CD4-positive, alpha-beta T cell (primary cell): ENCODE results near the gene SRGAP1. TPM values are rescaled to one million over a fixed set of nuclear protein-coding genes. Genes with fewer than 3 reads are reported as not detected.

Experiments used
- ATAC-seq: fragments of 200-7000 bp; cut with Tn5 transposase; one replicate; pipeline ENCODE4 v1.10.0; 2022; ENCODE audit warnings: mild to moderate bottlenecking; ENCODE audit not compliant: poor library complexity
- CTCF ChIA-PET: fragments of 350-600 bp; sonication (Branson Sonifier 250); formaldehyde crosslinking; loops from one replicate; lab custom pipeline; 2021; ENCODE audit warnings: antibody characterized with exemption, inconsistent platforms; lab: Charles Lee
- POLR2A ChIA-PET: fragments of 350-600 bp; sonication (Branson Sonifier 250); formaldehyde crosslinking; loops from one replicate; lab custom pipeline; 2021; ENCODE audit warnings: antibody characterized with exemption, inconsistent platforms; lab: Charles Lee
- DNase-seq, 14 experiments: peaks; one replicate each; pipeline ENCODE4 v3.0.0-alpha.2; 2013 to 2020; ENCODE audit warnings: mixed read lengths in 2 of 14
- H3K27ac ChIP-seq, 2 donors: one replicate each; pipeline versions ENCODE4 v1.5.1 to v1.7.0; 2013; ENCODE audit warnings: low read length in 2 of 2, low read depth in 1 of 2, mild to moderate bottlenecking in 1 of 2
- H3K27me3 ChIP-seq, 2 experiments: 1 replicate in 1 of 2; 2 replicates in 1 of 2; pipeline versions ENCODE4 v1.6.1 to v1.7.0; 2013; ENCODE audit warnings: low read length in 2 of 2, control low read depth in 1 of 2, mild to moderate bottlenecking in 1 of 2, moderate library complexity in 1 of 2; ENCODE audit not compliant: insufficient read depth in 2 of 2, control insufficient read depth in 1 of 2
- H3K36me3 ChIP-seq: one replicate; pipeline ENCODE4 v1.6.1; 2013; ENCODE audit warnings: low read length, control low read depth; ENCODE audit not compliant: insufficient read depth
- H3K4me1 ChIP-seq: one replicate; pipeline ENCODE4 v1.6.1; 2013; ENCODE audit warnings: low read length, control low read depth; ENCODE audit not compliant: insufficient read depth
- H3K4me3 ChIP-seq: one replicate; pipeline ENCODE4 v1.5.1; 2013; ENCODE audit warnings: mild to moderate bottlenecking, low read length, moderate library complexity
- H3K9me3 ChIP-seq, 2 experiments: 1 replicate in 1 of 2; 2 replicates in 1 of 2; pipeline versions ENCODE4 v1.6.1 to v1.7.0; 2013; ENCODE audit warnings: low read length in 2 of 2, mild to moderate bottlenecking in 2 of 2, control low read depth in 1 of 2, moderate library complexity in 1 of 2; ENCODE audit not compliant: control insufficient read depth in 1 of 2, insufficient read depth in 1 of 2
- H3K27ac Mint-ChIP-seq: one replicate; pipeline ENCODE4 v1.8.0; 2020; ENCODE audit warnings: mixed read lengths
- H3K27me3 Mint-ChIP-seq: one replicate; pipeline ENCODE4 v1.8.0; 2021; ENCODE audit warnings: mixed read lengths
- H3K36me3 Mint-ChIP-seq: one replicate; pipeline ENCODE4 v1.8.0; 2021; ENCODE audit warnings: low read depth, mixed read lengths
- H3K4me1 Mint-ChIP-seq: one replicate; pipeline ENCODE4 v1.8.0; 2021; ENCODE audit warnings: low read depth, mixed read lengths
- H3K4me3 Mint-ChIP-seq: one replicate; pipeline ENCODE4 v1.8.0; 2020; ENCODE audit warnings: mild to moderate bottlenecking, mixed read lengths
- H3K9me3 Mint-ChIP-seq: one replicate; pipeline ENCODE4 v1.8.0; 2020; ENCODE audit warnings: mixed read lengths
- intact Hi-C, 2 experiments: fragments of 100-400 bp; cut with DNase I in 1 of 2; cut with micrococcal nuclease in 1 of 2; formaldehyde crosslinking; loops; one replicate each; pipeline versions ENCODE4 v1.15.1 to v1.9.0; 2023 to 2025; cut with DNase I, micrococcal nuclease
- total RNA-seq, 174 experiments: library from RNA in 2 of 174; stranded (reverse) in 2 of 174; gene quantifications; one replicate each; pipeline ENCODE4 v1.2.3 and lab custom pipeline; 2021 to 2026
- TF ChIP-seq, protein P1 (sequence below): fragments of 200-600 bp; IDR thresholded peaks from one replicate; pipeline ENCODE4 v1.8.0; 2022; ENCODE audit warnings: antibody characterized with exemption, mild to moderate bottlenecking

Gene SRGAP1
- total RNA-seq, 2 experiments from 2014 or later, result 0.03 TPM; not detected in 1

GRCh38 chr12:63905544-63905943, 61.0 kb downstream of the SRGAP1 start:
- no peaks in the 10 kb centered on the region for H3K36me3 Mint-ChIP-seq
- intact Hi-C loops, result no loop called here
- Histone ChIP-seq H3K27ac (no peak overlapping the region), H3K4me3 (no peak overlapping the region), H3K4me1 (no peaks in the 10 kb centered on the region), H3K9me3 (no peaks in the 10 kb centered on the region), H3K36me3 (no peaks in the 10 kb centered on the region), H3K27me3 (no peaks in the 10 kb centered on the region)
- ATAC-seq (no peak), DNase-seq (no peak)
- ChIA-PET POLR2A (no interaction called here), CTCF (no interaction called here)
- no peak overlapping the region for H3K4me3 Mint-ChIP-seq
- H3K27ac Mint-ChIP-seq, result no peak overlapping the region
- peaks cover 9% of the 10 kb centered on the region for H3K27me3 Mint-ChIP-seq
- H3K9me3 Mint-ChIP-seq, result peaks cover 5% of the 10 kb centered on the region
- TF ChIP-seq, protein P1, sequence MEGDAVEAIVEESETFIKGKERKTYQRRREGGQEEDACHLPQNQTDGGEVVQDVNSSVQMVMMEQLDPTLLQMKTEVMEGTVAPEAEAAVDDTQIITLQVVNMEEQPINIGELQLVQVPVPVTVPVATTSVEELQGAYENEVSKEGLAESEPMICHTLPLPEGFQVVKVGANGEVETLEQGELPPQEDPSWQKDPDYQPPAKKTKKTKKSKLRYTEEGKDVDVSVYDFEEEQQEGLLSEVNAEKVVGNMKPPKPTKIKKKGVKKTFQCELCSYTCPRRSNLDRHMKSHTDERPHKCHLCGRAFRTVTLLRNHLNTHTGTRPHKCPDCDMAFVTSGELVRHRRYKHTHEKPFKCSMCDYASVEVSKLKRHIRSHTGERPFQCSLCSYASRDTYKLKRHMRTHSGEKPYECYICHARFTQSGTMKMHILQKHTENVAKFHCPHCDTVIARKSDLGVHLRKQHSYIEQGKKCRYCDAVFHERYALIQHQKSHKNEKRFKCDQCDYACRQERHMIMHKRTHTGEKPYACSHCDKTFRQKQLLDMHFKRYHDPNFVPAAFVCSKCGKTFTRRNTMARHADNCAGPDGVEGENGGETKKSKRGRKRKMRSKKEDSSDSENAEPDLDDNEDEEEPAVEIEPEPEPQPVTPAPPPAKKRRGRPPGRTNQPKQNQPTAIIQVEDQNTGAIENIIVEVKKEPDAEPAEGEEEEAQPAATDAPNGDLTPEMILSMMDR, result no peak
- no peaks in the 10 kb centered on the region for H3K4me1 Mint-ChIP-seq

GRCh38 chr12:63906876-63907275, 62.4 kb downstream of the SRGAP1 start:
- TF ChIP-seq, protein P1, result no peak
- Histone ChIP-seq H3K36me3 (no peaks in the 10 kb centered on the region), H3K9me3 (no peaks in the 10 kb centered on the region), H3K4me3 (no peak overlapping the region), H3K27ac (no peak overlapping the region), H3K27me3 (no peaks in the 10 kb centered on the region), H3K4me1 (no peaks in the 10 kb centered on the region)
- no peak overlapping the region for H3K27ac Mint-ChIP-seq
- ChIA-PET CTCF (no interaction called here), POLR2A (no interaction called here)
- peaks cover 6% of the 10 kb centered on the region for H3K27me3 Mint-ChIP-seq
- no peaks in the 10 kb centered on the region for H3K36me3 Mint-ChIP-seq
- no peak overlapping the region for H3K4me3 Mint-ChIP-seq
- intact Hi-C loops, result no loop called here
- no peaks in the 10 kb centered on the region for H3K4me1 Mint-ChIP-seq
- peaks cover 5% of the 10 kb centered on the region for H3K9me3 Mint-ChIP-seq
- ATAC-seq (no peak), DNase-seq (no peak)

- Mint-ChIP-seq H3K4me1 (no peaks in the 10 kb centered on the region), H3K36me3 (no peaks in the 10 kb centered on the region), H3K27me3 (peaks cover 6% of the 10 kb centered on the region), H3K27ac (no peak overlapping the region), H3K9me3 (peaks cover 5% of the 10 kb centered on the region), H3K4me3 (no peak overlapping the region)
- Histone ChIP-seq H3K9me3 (no peaks in the 10 kb centered on the region), H3K36me3 (no peaks in the 10 kb centered on the region), H3K27me3 (no peaks in the 10 kb centered on the region), H3K4me1 (no peaks in the 10 kb centered on the region), H3K27ac (no peak overlapping the region), H3K4me3 (no peak overlapping the region)
- intact Hi-C loops, result no loop called here
- ATAC-seq (no peak), DNase-seq (no peak)
- POLR2A ChIA-PET, result no interaction called here
- TF ChIP-seq, protein P1, result no peak
- CTCF ChIA-PET, result no interaction called here
Measured at GRCh38 chr12:63907561-63907960, 63.1 kb downstream of the SRGAP1 start.
